ENCODE data around the gene IL1B. TPM values are rescaled to one million over a fixed set of nuclear protein-coding genes. Genes with fewer than 3 reads are reported as not detected.
"Not testable (repeated sequence)": the region's sequence is repeated elsewhere in the genome, so short reads cannot be mapped to it uniquely, and the experiment has no call there.

IL1B gene
- total RNA-seq, 1 experiment from 2014 or later = not detected

GRCh38 chr2:112869258-112869842 is 32.8 kb upstream of the IL1B start:
- H3K27ac ChIP-seq = no peak overlapping the region
- peaks cover 9% of the 10 kb centered on the region for H3K4me1 ChIP-seq
- no peaks in the 10 kb centered on the region for H3K36me3 ChIP-seq
- peak; percentile 73 to 83 for DNase-seq
- no peaks in the 10 kb centered on the region for H3K27me3 ChIP-seq
- H3K4me3 ChIP-seq = no peak overlapping the region
- H3K9me3 ChIP-seq (replicated peaks) = peaks cover 16% of the 10 kb centered on the region

DNA sequence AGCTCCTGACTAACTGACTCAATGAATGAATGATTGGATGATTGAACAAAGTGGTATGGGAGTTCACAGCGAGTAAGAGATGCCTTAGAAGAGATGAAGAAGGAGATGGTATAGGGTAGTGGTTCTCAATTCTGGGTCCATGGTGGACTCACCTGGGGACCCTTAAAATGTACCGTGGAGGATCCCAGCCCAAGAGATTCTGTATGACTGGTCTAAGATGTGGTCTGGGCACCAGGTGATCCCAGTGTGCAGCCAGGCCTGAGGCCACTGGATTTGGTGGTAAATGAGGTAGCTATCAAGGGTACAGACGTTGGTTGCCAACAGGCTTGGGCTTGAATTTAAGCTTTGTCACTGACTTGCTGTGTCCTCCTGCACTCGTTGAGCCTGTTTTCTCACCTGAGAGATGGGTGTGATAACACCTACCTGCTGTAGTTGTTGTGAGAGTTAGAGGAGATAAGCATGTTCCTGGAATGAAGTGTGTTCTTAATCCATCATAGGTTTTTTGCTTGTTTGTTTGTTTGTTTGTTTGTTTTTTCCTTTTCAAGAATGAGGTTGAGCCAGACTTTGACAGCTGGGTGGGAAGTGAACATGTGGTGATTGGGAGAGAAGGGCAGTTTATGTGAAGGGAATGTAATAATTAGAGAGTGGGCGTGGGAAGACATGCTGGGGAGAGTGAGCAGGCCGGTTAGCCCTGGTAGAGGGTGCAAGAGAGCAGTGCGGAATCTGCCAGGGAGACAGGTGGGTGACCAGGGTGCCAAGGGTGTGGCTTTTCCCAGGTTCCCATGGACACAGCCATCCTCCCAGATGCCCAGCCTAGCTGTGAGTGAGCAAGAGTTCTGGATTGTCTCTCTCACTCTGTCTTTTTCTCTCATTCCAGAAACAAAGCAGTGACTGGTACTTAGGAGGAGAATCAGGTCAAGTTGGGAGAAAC is 31.4 kb upstream of the IL1B start:
- no peaks in the 10 kb centered on the region for H3K36me3 ChIP-seq
- DNase-seq = no peak
- H3K27ac ChIP-seq = no peak overlapping the region
- H3K4me3 ChIP-seq = no peak overlapping the region
- H3K4me1 ChIP-seq = peaks cover 9% of the 10 kb centered on the region
- H3K9me3 ChIP-seq (replicated peaks) = peaks cover 16% of the 10 kb centered on the region
- no peaks in the 10 kb centered on the region for H3K27me3 ChIP-seq

- H3K4me1 ChIP-seq = peaks cover 9% of the 10 kb centered on the region
- H3K36me3 ChIP-seq = no peaks in the 10 kb centered on the region
- peaks cover 16% of the 10 kb centered on the region for H3K9me3 ChIP-seq (replicated peaks)
- no peak overlapping the region for H3K4me3 ChIP-seq
- H3K27ac ChIP-seq = no peak overlapping the region
- no peaks in the 10 kb centered on the region for H3K27me3 ChIP-seq
- DNase-seq = no peak
Measured at GRCh38 chr2:112866128-112866835, 29.7 kb upstream of the IL1B start.

DNA sequence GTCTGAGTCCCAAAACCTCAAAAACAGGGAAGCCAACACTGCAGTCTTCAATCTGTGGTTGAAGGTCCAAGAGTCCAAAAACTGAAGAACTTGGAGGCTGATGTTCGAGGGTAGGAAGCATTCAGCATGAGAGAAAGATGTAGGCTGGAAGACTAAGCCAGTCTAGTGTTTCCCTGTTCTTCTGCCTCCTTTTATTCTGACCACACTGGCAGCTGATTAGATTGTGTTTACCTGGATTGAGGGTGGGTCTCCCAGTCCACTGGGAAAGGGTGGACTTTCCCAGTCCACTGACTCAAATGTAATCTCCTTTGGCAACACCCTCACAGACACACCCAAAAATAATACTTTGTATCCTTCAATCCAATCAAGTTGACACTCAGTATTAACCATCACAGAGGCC is 27.5 kb upstream of the IL1B start:
- no peaks in the 10 kb centered on the region for H3K36me3 ChIP-seq
- DNase-seq = no peak
- no peak overlapping the region for H3K4me3 ChIP-seq
- H3K4me1 ChIP-seq = no peaks in the 10 kb centered on the region; the same call in 1 of the 2 replicates
- peaks cover 34% of the 10 kb centered on the region for H3K9me3 ChIP-seq (replicated peaks)
- no peaks in the 10 kb centered on the region for H3K27me3 ChIP-seq
- no peak overlapping the region for H3K27ac ChIP-seq

DNA sequence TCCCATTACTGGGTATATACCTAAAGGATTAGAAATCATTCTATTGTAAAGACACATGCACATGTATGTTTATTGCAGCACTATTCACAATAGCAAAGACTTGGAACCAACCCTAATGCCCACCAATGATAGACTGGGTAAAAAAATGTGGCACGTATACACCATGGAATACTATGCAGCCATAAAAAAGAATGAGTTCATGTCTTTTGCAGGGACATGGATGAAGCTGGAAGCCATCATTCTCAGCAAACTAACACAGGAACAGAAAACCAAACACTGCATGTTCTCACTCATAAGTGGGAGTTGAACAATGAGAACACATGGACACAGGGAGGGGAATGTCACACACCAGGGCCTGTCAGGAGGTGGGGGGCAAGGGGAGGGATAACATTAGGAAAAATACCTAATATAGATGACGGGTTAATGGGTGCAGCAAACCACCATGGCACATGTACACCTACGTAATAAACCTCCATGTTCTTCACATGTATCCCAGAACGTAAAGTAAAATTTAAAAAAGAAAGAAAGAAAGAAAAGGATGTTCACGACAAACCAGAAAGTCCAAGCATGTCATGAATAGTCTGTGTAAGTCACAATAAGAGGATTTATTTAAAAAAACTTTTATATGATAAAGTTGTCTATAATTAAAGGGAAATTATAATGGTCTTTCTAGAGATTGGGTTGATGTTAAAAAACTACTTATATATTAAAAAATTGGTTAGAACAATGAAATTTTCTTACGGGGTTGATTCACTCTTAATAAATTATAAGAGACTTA is 23.0 kb upstream of the IL1B start:
- H3K27ac ChIP-seq = not testable (repeated sequence)
- peak in 1 of 2 experiments; percentile 32 for DNase-seq

GRCh38 chr2:112850588-112850987 is 14.0 kb upstream of the IL1B start:
- Histone ChIP-seq H3K4me3 (no peak overlapping the region), H3K27me3 (no peaks in the 10 kb centered on the region), H3K9me3 (replicated peaks) (no peaks in the 10 kb centered on the region), H3K36me3 (no peaks in the 10 kb centered on the region), H3K4me1 (no peaks in the 10 kb centered on the region), H3K27ac (no peak overlapping the region)
- DNase-seq = no peak

More for the DNA sequence above, 23.0 kb upstream of the IL1B start:
- not testable (repeated sequence) for H3K36me3 ChIP-seq, H3K27me3 ChIP-seq, H3K4me1 ChIP-seq, H3K4me3 ChIP-seq
- H3K9me3 ChIP-seq (replicated peaks) = peaks cover 22% of the 10 kb centered on the region

- no peak overlapping the region for H3K27ac ChIP-seq
- no peaks in the 10 kb centered on the region for H3K4me1 ChIP-seq
- no peak overlapping the region for H3K4me3 ChIP-seq
- H3K9me3 ChIP-seq (replicated peaks) = no peaks in the 10 kb centered on the region
- no peak for DNase-seq
- no peaks in the 10 kb centered on the region for H3K36me3 ChIP-seq
- no peaks in the 10 kb centered on the region for H3K27me3 ChIP-seq
Measured at GRCh38 chr2:112849956-112850355, 13.4 kb upstream of the IL1B start.

- Histone ChIP-seq H3K9me3 (replicated peaks) (no peaks in the 10 kb centered on the region), H3K27ac (no peak overlapping the region), H3K27me3 (no peaks in the 10 kb centered on the region), H3K36me3 (no peaks in the 10 kb centered on the region), H3K4me1 (no peaks in the 10 kb centered on the region), H3K4me3 (no peak overlapping the region)
- no peak for DNase-seq
Measured at GRCh38 chr2:112848833-112849232, 12.3 kb upstream of the IL1B start.

DNA sequence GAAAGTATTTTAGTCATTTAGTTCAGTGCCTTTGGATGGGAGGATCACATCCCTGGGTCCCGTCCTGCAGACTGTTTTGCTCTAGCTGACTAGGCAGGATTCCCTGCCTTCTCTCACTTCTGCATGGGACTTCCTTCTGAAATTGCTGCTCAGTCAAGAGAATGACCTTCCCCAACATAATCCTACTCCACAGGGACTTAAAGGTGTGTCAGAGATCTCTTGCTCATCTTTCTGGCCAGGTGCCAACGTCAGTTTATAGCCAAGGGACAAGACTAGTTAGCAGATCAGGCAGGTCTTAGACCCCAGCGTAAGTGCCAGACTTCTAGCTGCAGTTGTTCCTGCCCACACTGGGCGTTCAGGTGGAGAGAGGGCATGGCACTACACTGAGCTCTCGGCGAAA is 9.5 kb upstream of the IL1B start:
- H3K36me3 ChIP-seq = no peaks in the 10 kb centered on the region
- no peaks in the 10 kb centered on the region for H3K27me3 ChIP-seq
- DNase-seq = no peak
- H3K4me1 ChIP-seq = no peaks in the 10 kb centered on the region
- no peak overlapping the region for H3K4me3 ChIP-seq
- H3K9me3 ChIP-seq (replicated peaks) = no peaks in the 10 kb centered on the region
- H3K27ac ChIP-seq = no peak overlapping the region

- H3K36me3 ChIP-seq = no peaks in the 10 kb centered on the region
- H3K9me3 ChIP-seq (replicated peaks) = no peaks in the 10 kb centered on the region
- H3K27ac ChIP-seq = no peak overlapping the region
- H3K27me3 ChIP-seq = no peaks in the 10 kb centered on the region
- no peak overlapping the region for H3K4me3 ChIP-seq
- DNase-seq = no peak
- H3K4me1 ChIP-seq = no peaks in the 10 kb centered on the region
Measured at GRCh38 chr2:112843836-112844235, 7.3 kb upstream of the IL1B start.

DNA sequence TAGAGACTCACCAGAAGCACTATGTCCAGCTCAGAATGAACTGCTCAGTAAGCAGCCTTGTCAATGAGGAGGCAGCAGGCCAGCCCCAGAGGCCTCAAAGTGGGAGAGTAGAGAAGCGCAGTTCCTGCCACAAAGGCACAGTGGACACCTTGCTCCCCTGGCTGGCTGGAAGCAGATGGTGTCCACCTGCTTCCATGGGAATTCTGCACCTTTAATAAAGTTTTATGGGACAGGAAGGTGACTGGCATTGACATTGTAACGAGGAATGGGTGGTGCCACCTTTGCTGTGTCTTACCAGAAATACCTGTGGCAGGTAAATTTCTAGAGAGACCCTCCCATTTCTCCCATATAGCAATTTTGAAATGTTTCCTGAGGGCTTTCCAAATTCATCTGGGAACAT is 6.7 kb upstream of the IL1B start:
- no peak for DNase-seq
- H3K4me1 ChIP-seq = no peaks in the 10 kb centered on the region
- H3K36me3 ChIP-seq = no peaks in the 10 kb centered on the region
- H3K9me3 ChIP-seq (replicated peaks) = no peaks in the 10 kb centered on the region
- no peak overlapping the region for H3K27ac ChIP-seq
- H3K27me3 ChIP-seq = no peaks in the 10 kb centered on the region
- H3K4me3 ChIP-seq = no peak overlapping the region

DNA sequence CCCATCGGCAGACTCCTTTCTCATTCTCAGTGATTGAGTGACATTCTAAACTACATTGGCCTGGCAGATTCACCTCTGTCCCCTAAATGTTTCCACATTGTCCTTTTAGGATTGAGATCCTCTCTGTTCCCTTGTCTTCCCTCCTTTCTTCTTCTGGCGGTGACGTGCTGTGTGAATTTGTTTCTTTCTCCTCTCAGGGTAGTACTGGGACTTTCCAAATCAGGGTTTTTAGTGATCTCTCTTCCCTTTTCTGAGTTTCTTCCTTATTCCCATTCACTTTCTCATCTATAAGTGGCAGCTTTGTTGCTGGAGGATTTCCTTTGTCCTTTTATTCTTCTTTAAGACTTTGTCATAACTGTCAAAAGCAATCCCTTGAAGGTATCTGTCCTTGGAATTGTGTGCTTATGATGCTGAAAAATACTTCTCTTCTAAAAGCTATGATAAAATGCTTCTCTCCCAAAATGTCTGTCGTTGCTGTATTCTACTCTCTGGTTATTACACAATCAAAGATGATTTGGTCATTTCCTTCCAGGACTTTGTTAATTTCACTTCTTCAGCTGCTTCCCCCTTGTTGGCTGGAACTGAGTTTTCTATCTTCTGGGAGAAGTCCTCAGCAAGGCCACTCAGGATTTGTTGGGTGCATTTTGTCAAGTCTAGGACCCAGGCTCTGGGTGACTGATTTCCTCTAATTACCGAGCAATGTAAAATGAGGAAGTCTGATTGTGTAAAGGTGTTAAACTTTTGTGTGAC is 4.9 kb upstream of the IL1B start:
- no peak for DNase-seq
- Histone ChIP-seq H3K27ac (no peak overlapping the region), H3K4me3 (no peak overlapping the region), H3K27me3 (no peaks in the 10 kb centered on the region), H3K4me1 (no peaks in the 10 kb centered on the region), H3K36me3 (no peaks in the 10 kb centered on the region), H3K9me3 (replicated peaks) (no peaks in the 10 kb centered on the region)

DNA sequence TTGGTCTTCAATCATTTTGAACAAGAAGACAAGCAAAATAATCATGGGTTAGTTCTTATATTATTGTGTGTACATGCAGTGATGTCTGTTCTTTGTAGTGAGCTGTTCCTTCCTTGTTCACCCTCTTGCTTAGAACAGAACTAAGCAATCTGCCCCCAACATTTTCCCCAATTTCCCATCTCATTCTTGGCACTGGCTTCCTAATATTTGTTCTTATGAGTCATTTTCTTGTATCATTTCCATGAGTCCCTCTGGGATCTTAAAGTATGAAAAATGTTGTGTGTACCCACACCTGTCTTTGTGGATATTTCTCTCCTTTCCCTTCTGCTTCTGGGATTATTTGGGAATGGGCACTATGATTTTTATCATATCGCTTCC is 3.5 kb upstream of the IL1B start:
- Histone ChIP-seq H3K4me1 (no peaks in the 10 kb centered on the region), H3K27me3 (no peaks in the 10 kb centered on the region), H3K27ac (no peak overlapping the region), H3K36me3 (no peaks in the 10 kb centered on the region), H3K9me3 (replicated peaks) (no peaks in the 10 kb centered on the region), H3K4me3 (no peak overlapping the region)
- DNase-seq = no peak

- H3K4me1 ChIP-seq = no peaks in the 10 kb centered on the region
- DNase-seq = no peak
- H3K4me3 ChIP-seq = no peak overlapping the region
- no peaks in the 10 kb centered on the region for H3K27me3 ChIP-seq
- no peaks in the 10 kb centered on the region for H3K9me3 ChIP-seq (replicated peaks)
- H3K36me3 ChIP-seq = no peaks in the 10 kb centered on the region
- H3K27ac ChIP-seq = no peak overlapping the region
Measured at GRCh38 chr2:112839407-112840067, 3.0 kb upstream of the IL1B start.

Data from SJCRH30 (cell line).